Right atrium auricular region (tissue), 2 donors: Measurements from ENCODE around the gene ZMAT3. TPM values are rescaled to one million over a fixed set of nuclear protein-coding genes. Genes with fewer than 3 reads are reported as not detected.

Experiments used
- DNase-seq: peaks from one replicate; pipeline ENCODE4 v3.0.0-alpha.2; 2019; ENCODE audit warnings: low spot score
- H3K27ac ChIP-seq, 2 donors: fragments of 200-600 bp; sonication (generic); 1 replicate in 1 of 2; 2 replicates in 1 of 2; pipeline ENCODE4 v1.5.1; 2016 to 2019
- H3K27me3 ChIP-seq, 2 donors: fragments of 200-600 bp; sonication (generic); one replicate each; pipeline versions ENCODE4 v1.5.1 to v1.6.0; 2017 to 2019
- H3K36me3 ChIP-seq: fragments of 200-600 bp; sonication (generic); one replicate; pipeline ENCODE4 v1.5.1; 2016
- H3K4me1 ChIP-seq, 2 donors: fragments of 200-600 bp; sonication (generic); one replicate each; pipeline versions ENCODE4 v1.5.1 to v1.6.0; 2017 to 2019
- H3K4me3 ChIP-seq, 2 donors: fragments of 200-600 bp; sonication (generic); 1 replicate in 1 of 2; 2 replicates in 1 of 2; pipeline ENCODE4 v1.5.1; 2017 to 2019; ENCODE audit warnings: mild to moderate bottlenecking in 1 of 2, moderate library complexity in 1 of 2
- H3K9me3 ChIP-seq, 2 donors: fragments of 200-600 bp; sonication (generic); one replicate each; pipeline ENCODE4 v1.5.1; 2019
- total RNA-seq, 2 donors: library from RNA; depleted of rRNA; stranded (reverse); fragments of >200 nt; gene quantifications; one replicate each; pipeline ENCODE4 v1.1.0, GENCODE V29; 2016
- TF ChIP-seq, protein P1 (sequence below), 2 donors: fragments of 200-600 bp; sonication (generic); IDR thresholded peaks; one replicate each; pipeline ENCODE4 v1.5.1; 2019; ENCODE audit warnings: antibody characterized with exemption in 2 of 2

Gene ZMAT3
- total RNA-seq, 2 donors from 2014 or later: 8.5 to 12.6 TPM

GRCh38 chr3:179018808-179019207 is 52.8 kb downstream of the ZMAT3 start:
- no peak for DNase-seq
- peaks cover 0 to 12% of the 10 kb centered on the region in 2 donors for H3K4me1 ChIP-seq
- no peaks in the 10 kb centered on the region for H3K36me3 ChIP-seq
- H3K9me3 ChIP-seq: no peaks in the 10 kb centered on the region
- H3K27me3 ChIP-seq: no peaks in the 10 kb centered on the region
- no peak overlapping the region for H3K4me3 ChIP-seq
- no peak overlapping the region for H3K27ac ChIP-seq
- TF ChIP-seq, protein P1, sequence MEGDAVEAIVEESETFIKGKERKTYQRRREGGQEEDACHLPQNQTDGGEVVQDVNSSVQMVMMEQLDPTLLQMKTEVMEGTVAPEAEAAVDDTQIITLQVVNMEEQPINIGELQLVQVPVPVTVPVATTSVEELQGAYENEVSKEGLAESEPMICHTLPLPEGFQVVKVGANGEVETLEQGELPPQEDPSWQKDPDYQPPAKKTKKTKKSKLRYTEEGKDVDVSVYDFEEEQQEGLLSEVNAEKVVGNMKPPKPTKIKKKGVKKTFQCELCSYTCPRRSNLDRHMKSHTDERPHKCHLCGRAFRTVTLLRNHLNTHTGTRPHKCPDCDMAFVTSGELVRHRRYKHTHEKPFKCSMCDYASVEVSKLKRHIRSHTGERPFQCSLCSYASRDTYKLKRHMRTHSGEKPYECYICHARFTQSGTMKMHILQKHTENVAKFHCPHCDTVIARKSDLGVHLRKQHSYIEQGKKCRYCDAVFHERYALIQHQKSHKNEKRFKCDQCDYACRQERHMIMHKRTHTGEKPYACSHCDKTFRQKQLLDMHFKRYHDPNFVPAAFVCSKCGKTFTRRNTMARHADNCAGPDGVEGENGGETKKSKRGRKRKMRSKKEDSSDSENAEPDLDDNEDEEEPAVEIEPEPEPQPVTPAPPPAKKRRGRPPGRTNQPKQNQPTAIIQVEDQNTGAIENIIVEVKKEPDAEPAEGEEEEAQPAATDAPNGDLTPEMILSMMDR (IDR thresholded peaks at IDR 0.05): no peak

- DNase-seq: no peak
- Histone ChIP-seq H3K27me3 (no peaks in the 10 kb centered on the region), H3K36me3 (no peaks in the 10 kb centered on the region), H3K27ac (no peak overlapping the region), H3K4me3 (no peak overlapping the region), H3K9me3 (no peaks in the 10 kb centered on the region), H3K4me1 (peaks cover 0 to 12% of the 10 kb centered on the region in 2 donors)
- TF ChIP-seq, protein P1 (IDR thresholded peaks at IDR 0.05): no peak
Measured at GRCh38 chr3:179016979-179017670, 54.5 kb downstream of the ZMAT3 start.

- TF ChIP-seq, protein P1 (IDR thresholded peaks at IDR 0.05): peak; percentile 76 to 88
- Histone ChIP-seq H3K9me3 (no peaks in the 10 kb centered on the region), H3K27me3 (no peaks in the 10 kb centered on the region), H3K36me3 (no peaks in the 10 kb centered on the region), H3K4me3 (no peak overlapping the region), H3K4me1 (peaks cover 0 to 10% of the 10 kb centered on the region in 2 donors), H3K27ac (no peak overlapping the region)
- no peak for DNase-seq
Measured at GRCh38 chr3:179015551-179016020, 56.0 kb downstream of the ZMAT3 start.

DNA sequence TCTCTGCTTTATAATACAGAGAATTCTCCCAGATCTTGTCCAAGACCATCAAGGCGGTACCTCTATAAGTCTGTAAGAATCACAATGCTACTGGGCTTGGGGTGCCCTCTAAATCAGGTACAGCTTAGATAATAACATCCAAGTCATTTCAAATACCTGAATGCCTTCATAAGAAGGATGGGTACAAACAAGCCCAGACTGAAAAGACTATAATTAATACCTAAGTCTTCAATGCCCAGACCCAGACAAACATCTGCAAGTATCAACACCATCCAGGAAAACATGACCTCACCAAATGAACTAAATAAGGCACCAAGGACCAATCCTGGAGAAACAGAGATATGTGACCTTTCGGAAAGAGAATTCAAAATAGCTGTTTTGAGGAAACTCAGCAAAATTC is 65.9 kb downstream of the ZMAT3 start:
- Histone ChIP-seq H3K36me3 (no peaks in the 10 kb centered on the region), H3K4me3 (no peak overlapping the region), H3K9me3 (peaks cover 0 to 4% of the 10 kb centered on the region in 2 donors), H3K27me3 (no peaks in the 10 kb centered on the region), H3K4me1 (no peaks in the 10 kb centered on the region), H3K27ac (no peak overlapping the region)
- DNase-seq: no peak
- TF ChIP-seq, protein P1 (IDR thresholded peaks at IDR 0.05): no peak

- H3K4me1 ChIP-seq: no peaks in the 10 kb centered on the region
- H3K36me3 ChIP-seq: no peaks in the 10 kb centered on the region
- DNase-seq: no peak
- H3K27me3 ChIP-seq: no peaks in the 10 kb centered on the region
- no peak overlapping the region for H3K4me3 ChIP-seq
- TF ChIP-seq, protein P1 (IDR thresholded peaks at IDR 0.05): no peak
- H3K27ac ChIP-seq: no peak overlapping the region
- peaks cover 0 to 4% of the 10 kb centered on the region in 2 donors for H3K9me3 ChIP-seq
Measured at GRCh38 chr3:179005213-179005612, 66.4 kb downstream of the ZMAT3 start.

GRCh38 chr3:179000659-179001058 is 71.0 kb downstream of the ZMAT3 start:
- no peaks in the 10 kb centered on the region for H3K4me1 ChIP-seq
- H3K27me3 ChIP-seq: no peaks in the 10 kb centered on the region
- H3K36me3 ChIP-seq: no peaks in the 10 kb centered on the region
- no peak overlapping the region for H3K27ac ChIP-seq
- no peak overlapping the region for H3K4me3 ChIP-seq
- TF ChIP-seq, protein P1 (IDR thresholded peaks at IDR 0.05): no peak
- no peak for DNase-seq
- H3K9me3 ChIP-seq: no peaks in the 10 kb centered on the region
